ENCODE measurements around the gene ADCY9.
A peak's percentile ranks its signal among the peaks of the same experiment; 100 is the strongest.
"Not testable (repeated sequence)": the region's sequence is repeated elsewhere in the genome, so short reads cannot be mapped to it uniquely, and the experiment has no call there.

ADCY9 gene

DNA sequence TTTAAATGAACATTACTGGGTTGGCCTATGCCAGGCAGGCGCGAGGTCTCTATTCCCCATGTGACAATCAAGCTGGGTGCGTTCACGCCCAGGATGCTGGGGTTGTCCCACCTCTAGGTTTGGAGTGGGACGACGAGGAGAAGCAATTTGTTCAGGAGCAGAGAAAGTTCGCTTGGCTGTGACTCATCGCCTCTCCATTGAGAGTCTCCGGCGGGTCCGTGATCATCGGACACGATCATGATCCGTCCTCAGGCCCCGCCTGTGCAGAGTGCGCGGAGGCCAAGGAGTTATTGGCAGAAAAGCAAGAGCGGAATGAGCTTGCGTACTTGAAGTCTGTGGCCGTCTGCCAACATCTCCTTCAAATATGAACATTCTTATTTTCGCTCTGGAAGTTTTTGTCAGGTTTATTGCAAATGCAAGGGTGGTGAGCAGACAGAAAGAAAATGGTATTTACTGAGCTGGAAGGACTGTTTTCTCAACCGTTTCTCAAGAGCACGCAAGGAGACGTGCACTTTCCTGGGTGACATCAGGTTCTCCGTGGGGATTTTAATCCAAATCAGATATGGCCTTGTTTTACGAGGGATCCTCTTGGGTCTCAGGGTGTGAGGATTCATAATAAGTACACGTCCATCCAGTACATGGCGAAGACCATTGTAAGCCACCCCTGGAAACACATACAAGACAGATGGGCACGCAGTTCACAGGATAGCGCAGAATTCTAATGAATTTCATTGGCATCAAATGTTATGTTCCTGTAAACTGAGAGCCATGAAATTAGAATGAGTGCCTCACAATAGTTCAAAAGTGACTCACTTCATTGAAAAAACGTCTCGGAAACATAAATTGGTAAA lies 165.7 kb downstream of the ADCY9 start:
- ATAC-seq (no peak), DNase-seq (no peak)

DNA sequence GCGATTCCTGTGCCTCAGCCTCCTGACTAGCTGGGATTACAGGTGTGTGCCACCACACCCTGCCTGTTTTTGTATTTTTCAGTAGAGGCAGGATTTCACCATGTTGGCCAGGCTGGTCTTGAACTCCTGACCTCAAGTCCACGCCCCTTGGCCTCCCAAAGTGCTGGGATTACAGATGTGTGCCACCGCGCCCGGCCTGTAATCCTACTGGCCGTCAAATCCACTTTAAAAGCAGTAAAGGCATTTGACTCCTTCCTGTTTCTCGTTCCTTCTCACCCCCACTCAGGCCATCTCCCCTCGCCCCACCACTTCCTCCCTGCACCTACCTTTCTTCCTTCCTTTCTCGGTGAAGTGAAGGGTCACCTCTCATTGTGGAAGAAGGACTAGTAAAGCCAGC lies 166.3 kb downstream of the ADCY9 start:
- no peak for ATAC-seq
- no peak for DNase-seq

DNA sequence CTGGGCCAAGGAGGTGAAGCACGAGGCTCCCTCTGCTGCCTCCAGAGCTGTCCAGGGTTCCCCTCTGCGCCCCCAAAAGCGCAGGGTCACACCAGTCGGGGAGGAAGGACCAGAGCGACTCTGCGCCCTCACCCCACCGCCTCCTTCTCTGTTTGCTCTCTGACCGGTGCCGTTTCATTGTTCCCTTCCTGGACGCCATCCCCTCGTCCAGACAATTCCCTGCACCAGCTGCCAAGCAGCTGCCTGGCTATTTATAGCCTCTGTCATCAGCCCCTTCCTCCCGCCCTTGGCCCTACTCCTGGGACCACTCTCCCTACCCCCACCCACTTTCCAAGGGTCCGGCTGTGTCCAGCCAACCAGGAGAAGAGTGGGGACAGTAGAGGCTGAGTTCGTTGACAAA lies 167.0 kb downstream of the ADCY9 start:
- DNase-seq: no peak

DNA sequence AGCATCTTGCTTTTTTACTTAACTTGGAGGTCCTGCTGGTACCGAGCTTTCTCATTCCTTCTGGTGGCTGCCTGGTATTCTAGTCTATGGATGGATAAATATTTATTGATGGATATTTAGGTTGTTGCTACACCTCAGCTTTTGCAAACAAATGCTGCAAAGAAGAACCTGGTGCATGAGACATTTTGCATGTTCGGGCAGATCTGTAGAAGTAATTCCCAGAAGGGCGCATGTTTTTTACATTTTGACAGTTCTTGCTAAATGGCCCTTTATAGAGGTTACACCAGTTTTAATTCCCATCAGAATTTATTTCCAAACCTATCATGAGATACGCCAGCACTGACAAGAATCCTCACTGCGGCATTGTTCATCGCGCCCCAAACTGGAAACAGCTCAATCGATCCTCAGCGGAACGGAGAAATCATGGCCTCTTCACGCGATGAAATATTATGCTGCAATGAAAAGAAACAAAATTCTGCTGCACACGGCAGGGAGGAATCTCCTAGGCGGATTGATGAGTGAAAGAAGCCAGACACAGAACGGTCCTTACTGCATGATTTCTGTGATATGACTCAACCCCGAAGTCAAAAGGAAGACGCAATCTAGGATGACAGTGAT lies 167.8 kb downstream of the ADCY9 start:
- DNase-seq (no peak), ATAC-seq (no peak)

More for the DNA sequence above, 167.0 kb downstream of the ADCY9 start:
- no peak for ATAC-seq

- DNase-seq: no peak
- ATAC-seq: no peak
Observed at GRCh38 chr16:3946604-3947180, 169.6 kb downstream of the ADCY9 start.

- no peak for DNase-seq
- no peak for ATAC-seq
Observed at GRCh38 chr16:3945751-3946603, 170.3 kb downstream of the ADCY9 start.

- DNase-seq, ATAC-seq: not testable (repeated sequence)
Observed at GRCh38 chr16:3944457-3944856, 171.8 kb downstream of the ADCY9 start.

- DNase-seq, ATAC-seq: not testable (repeated sequence)
Observed at GRCh38 chr16:3942146-3942545, 174.1 kb downstream of the ADCY9 start.

DNA sequence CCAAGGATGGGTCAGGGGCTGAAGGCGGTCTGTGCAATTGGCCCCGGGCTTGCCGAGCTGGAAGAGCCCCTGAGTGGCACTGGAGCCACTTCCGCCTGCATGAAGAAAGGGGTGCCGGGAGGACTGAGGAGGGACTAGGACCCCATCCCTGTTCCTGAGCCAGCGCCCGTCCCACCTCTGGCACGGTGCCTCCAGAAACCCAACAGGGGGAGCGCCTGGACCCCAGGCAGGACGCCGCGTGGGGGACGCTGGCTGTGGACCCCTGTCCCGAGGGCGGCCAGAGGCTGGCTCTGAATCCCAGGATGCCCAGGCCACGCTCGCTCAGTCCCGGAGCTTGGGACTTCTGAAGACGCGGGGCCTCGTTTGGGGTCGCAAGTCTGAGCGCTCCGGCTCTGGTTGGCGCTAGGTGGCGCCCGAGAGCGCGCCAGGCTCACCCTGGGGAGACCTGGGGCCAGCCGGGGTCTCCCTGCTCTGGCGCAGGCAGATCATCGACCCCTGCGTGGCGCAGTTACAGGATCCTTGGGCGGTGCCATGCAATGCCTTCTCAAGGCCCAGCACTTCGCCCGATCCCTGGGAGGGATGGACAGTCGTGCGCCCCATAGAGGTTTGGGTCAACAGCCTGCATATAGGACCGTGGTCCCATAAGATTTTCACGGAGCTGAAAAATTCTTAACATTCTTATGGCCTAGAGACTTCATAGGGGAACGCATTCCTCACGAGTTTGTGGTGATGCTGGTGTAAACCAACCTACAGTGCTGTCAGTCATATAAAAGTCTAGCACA lies 177.2 kb downstream of the ADCY9 start:
- peak; percentile 79 for DNase-seq
- ATAC-seq: peak; percentile 91

DNA sequence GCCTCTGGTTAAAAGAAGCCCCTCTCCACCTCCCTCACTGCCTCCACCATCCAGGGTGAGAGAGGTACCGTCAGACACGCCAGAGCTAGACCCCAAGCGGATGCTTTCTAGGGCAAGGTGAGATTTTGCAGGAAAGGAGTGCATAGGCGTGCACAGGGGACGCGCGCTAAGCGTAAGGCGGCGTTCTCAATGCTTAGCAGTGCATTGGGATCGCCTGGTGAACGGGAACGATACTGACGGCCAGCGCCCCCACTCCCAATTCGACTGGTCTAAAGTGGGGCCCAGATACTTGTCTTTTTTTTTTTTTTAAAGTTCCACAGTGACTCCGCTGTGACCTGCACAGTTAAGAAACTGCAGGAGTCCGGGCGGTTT lies 177.8 kb downstream of the ADCY9 start:
- no peak for ATAC-seq
- DNase-seq: no peak

DNA sequence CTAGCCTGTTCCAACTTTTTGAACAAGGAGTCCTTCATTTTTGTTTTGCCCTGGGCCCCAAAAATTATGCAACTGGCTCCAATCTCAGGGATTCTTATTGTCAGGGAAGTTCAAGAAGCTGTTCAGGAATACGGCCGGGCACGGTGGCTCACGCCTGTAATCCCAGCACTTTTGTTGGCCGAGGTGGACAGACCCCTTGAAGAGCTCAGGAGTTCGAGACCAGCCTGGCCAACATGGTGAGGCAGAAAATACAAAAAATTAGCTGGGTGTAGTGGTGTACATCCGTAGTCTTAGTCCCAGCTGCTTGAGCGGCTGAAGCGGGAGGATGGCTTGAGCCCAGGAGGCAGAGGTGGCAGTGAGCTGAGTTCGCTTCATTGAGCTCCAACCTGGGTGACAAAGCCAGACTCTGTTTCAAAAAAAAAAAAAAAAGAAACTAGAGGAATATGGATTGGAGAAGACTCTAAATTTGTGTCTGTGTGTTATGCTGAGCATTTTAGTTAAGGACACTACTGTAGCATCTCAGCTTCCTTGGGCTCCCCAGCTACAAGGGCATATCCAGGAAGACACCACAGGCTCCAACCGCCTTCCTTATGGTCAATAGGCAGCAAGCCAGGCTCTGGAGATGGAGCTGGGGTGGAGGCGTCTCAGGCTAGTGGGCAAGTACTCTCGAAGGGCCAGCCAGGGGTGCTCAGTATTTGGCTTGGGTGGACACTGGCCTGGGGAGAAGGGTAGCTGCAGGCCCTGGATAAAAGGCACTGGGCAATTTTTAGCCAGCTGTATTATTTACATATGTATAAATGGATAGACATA lies 179.0 kb downstream of the ADCY9 start:
- ATAC-seq (no peak), DNase-seq (no peak)

GRCh38 chr16:3935921-3936320 lies 180.3 kb downstream of the ADCY9 start:
- DNase-seq (no peak), ATAC-seq (no peak)

- no peak for DNase-seq
- no peak for ATAC-seq
Observed at GRCh38 chr16:3934491-3935181, 181.6 kb downstream of the ADCY9 start.

- ATAC-seq, DNase-seq: not testable (repeated sequence)
Observed at GRCh38 chr16:3927147-3927546, 189.1 kb downstream of the ADCY9 start.

DNA sequence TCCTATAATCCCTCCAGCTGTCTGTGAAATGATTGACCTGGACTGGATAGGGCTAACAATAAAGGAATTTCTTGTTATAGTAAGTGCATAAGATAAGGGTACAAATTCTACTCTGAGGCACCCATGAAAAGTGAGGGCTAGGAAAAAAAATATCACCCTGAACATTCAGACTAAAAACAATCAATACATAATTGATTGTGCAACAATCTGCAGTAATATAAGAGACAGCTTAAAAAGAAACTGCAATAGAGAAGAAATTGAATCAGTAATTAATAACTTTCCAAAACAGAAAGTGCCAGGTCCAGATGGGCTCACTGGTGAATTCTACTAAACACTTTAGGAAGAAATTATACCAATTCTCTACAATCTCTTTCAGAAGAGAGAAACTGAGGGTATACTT lies 191.5 kb downstream of the ADCY9 start:
- DNase-seq (no peak), ATAC-seq (no peak)

DNA sequence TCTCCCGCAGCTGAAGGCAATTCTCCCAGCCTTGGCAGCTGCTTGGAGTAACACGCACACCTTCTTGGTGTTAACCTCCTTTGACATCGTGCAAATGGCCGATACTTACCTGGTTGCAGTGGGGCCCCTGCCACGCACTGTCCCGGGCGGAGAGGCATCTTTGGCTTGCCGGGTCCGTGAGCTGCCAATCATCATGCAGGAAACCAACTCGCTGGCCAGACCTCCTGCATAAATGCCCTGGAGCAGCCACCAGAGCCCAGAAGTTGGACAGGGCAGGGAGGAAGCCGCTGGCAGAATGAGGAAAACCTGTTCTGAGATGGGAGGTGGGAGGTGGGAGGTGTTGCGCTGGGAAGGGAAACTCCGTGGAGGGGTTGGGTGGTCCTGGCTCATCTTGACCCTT lies 194.0 kb downstream of the ADCY9 start:
- DNase-seq (no peak), ATAC-seq (no peak)

DNA sequence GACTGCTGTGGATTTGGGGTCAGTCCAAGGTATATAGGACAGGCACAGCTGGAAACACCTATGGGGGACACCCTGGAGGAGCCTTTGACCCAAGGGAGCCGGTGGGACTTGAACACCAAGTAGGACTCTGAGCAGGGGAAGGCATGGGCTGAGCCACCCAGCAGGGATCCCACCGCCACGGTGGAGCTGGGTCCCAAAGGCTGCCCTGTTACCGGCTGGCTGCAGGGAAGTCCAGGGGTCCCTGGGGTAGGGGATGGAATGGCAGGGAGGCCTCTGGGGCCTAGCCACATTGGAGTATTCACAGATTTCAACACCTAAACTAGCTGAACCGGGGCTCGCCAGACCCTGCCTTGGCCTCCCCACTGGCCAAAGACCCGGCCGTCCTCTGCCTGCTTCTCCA lies 196.0 kb downstream of the ADCY9 start:
- ATAC-seq: no peak
- DNase-seq: no peak

DNA sequence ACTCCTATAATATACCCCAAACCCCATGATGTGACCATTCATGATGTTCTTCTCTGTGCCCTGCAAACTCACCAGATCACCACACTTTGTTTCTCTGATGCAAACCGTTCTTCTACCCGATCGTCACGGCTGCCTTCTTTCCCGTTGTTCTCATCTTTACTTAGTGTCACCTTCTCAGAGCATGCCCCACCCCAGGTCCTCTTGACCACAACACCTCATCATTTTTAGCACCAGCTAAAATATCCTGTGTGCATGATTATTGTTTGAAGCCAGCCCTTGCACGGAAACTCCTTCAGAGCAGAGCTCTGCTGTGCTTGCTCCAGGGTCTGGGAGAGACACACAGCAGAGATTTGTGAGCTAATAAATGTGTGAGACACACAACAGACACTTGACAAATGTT lies 196.8 kb downstream of the ADCY9 start:
- no peak for ATAC-seq
- no peak for DNase-seq

- DNase-seq (no peak), ATAC-seq (no peak)
Observed at GRCh38 chr16:3915426-3916260, 200.6 kb downstream of the ADCY9 start.

All from stimulated activated naive CD8-positive, alpha-beta T cell treated with anti-CD3 and anti-CD28 coated beads, Interleukin-15, Interleukin-2, amounts not matched to agents 100 U/mL and 50 U/mL, for 24 hours (primary cell).